Sciatic nerve (tissue), 2 donors: ENCODE data around the gene RRP1B. TPM values are rescaled to one million over a fixed set of nuclear protein-coding genes. Genes with fewer than 3 reads are reported as not detected.
A peak's percentile ranks its signal among the peaks of the same experiment; 100 is the strongest.
"Not testable (repeated sequence)": the region's sequence is repeated elsewhere in the genome, so short reads cannot be mapped to it uniquely, and the experiment has no call there.

Experiments used
- ATAC-seq: fragments of 200-7000 bp; cut with Tn5 transposase; one replicate; pipeline ENCODE4 v1.9.1; 2020; ENCODE audit warnings: mild to moderate bottlenecking, moderate library complexity
- DNase-seq: peaks from one replicate; pipeline ENCODE4 v3.0.0-alpha.2; 2020; ENCODE audit warnings: low spot score
- intact Hi-C: fragments of 100-400 bp; cut with DNase I; formaldehyde crosslinking; loops from one replicate; pipeline ENCODE4 v1.14.2; 2022
- total RNA-seq: library from RNA; stranded (reverse); fragmentation: NEBNext Ultra II Directional; extraction: Animal tissue kit (Norgen Biotek cat#: 25700); gene quantifications from one replicate; pipeline ENCODE4 v1.2.1, GENCODE V29; 2021
- donor health status: DM: no; HTN: no; CAD: no.
- donor health status: DM: no; HTN: no; CAD: no.

RRP1B gene
- total RNA-seq, 1 donor from 2014 or later: 18.1 TPM

GRCh38 chr21:43662286-43662685 lies 2.9 kb downstream of the RRP1B start:
- intact Hi-C loops: no loop called here
- ATAC-seq: no peak
- no peak for DNase-seq

GRCh38 chr21:43663033-43663432 lies 3.7 kb downstream of the RRP1B start:
- ATAC-seq: no peak
- DNase-seq: no peak
- intact Hi-C loops: no loop called here

- no peak for ATAC-seq
- DNase-seq: no peak
- intact Hi-C loops: no loop called here
Observed at GRCh38 chr21:43664358-43664757, 5.0 kb downstream of the RRP1B start.

DNA sequence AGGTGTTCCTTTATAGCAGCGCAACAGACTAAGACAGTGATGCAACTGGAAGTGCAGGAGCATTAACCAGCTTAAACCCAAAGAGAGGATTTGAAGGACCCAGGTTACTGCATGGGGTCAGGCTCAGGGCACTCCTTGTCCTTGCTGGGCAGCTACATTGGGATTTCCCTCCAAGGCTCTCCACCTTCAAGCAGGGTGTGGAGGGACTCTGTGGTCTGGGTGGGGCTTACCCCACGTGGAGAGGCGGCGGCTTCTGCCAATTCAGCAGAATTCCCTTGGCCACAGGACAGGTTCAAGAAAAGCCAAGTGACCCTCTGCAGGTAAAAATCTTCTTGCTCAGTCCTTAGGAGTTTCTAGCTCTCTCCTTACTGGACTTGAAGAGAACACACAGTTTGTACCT lies 6.5 kb downstream of the RRP1B start:
- intact Hi-C loops: no loop called here
- DNase-seq (no peak), ATAC-seq (no peak)

DNA sequence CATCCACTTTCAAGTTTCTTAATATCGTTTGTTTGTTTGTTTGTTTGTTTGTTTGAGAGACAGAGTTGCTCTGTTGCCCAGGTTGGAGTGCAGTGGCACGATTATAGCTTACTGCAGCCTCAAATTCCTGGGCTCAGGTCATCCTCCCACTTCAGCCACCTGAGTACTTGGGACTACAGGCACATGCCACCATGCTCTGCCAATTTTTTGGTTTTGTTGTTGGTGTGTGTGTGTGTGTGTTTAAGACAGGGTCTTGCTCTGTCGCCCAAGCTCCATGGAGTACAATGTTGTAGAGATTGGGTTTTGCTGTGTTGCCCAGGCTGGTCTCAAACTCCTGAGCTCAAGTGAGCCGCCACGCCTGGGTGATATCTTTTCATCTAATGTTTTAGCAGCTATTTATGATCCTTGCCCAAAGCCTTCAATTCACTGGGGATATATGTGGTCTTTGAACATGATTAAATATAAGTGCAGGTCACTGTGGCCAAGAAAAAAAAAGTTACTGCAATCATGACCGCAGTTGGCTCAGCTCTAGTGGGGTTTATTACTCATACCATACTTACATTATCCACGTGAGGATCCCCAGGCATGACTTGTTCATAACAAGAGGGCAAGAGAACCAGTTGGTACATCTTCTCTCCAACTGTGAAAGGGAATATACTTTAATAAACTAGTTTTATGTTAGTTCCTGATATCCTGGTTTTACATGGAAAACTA lies 8.0 kb downstream of the RRP1B start:
- intact Hi-C loops: no loop called here
- ATAC-seq (no peak), DNase-seq (no peak)

DNA sequence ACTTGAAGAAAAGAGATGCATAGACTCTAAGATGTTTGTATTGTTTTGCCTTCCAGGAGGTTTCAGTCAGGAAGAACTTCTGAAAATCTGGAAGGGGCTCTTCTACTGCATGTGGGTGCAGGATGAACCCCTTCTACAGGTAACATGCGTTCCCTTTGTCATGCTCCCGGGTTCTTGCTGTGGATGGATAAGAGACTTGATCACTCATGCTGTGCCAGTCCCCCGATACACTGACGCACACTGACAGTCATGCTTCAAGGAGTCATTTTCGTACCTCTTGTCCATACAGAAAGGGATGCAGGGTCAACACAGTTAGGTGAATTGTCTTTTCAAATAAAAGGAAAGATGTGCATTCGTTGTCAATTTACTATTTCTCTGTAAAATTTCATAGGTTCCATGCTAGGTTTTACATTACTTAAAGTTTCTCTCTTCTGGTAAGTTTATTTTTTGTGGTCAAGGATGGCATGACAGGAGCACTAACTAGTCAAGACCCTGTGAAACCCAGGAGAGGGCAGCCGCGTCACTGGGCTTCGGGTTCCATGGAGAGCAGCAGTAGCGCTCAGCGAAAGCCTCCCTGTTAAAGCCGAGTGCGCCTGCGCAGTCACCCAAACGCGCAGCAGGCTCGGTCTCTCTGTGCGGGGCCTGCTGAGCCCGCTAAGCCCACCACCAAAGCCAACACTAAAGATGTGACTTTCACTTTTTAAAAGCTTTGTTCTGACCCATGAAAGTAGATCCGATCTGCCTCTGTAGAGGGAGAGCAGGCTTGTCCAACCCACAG lies 10.7 kb downstream of the RRP1B start:
- ATAC-seq (no peak), DNase-seq (no peak)
- intact Hi-C loops: no loop called here

- intact Hi-C loops: no loop called here
- DNase-seq: peak; percentile 0
- no peak for ATAC-seq
Observed at GRCh38 chr21:43675871-43676270, 16.5 kb downstream of the RRP1B start.

- peak; percentile 43 for DNase-seq
- intact Hi-C loops: no loop called here
Observed at GRCh38 chr21:43676391-43676790, 17.0 kb downstream of the RRP1B start.

GRCh38 chr21:43679951-43680350 lies 20.6 kb downstream of the RRP1B start:
- peak; percentile 14 for DNase-seq
- ATAC-seq: no peak
- intact Hi-C loops: no loop called here

More at GRCh38 chr21:43676391-43676790, 17.0 kb downstream of the RRP1B start:
- ATAC-seq: no peak

DNA sequence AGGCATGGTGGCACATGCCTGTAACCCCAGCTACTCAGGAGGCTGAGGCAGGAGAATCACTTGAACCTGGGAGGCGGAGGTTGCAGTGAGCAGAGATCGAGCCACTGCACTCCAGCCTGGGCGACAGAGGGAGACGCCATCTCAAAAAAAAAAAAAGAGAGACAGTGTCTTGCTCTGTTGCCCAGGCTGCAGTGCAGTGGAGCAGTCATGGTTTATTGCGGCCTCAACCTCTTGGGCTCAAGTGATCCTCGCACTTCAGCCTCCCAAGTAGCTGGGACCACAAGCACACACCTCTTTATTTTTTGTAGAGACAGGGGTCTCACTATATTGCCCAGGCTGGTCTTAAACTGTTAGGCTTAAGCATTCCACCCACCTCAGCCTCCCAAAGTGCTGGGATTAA lies 21.1 kb downstream of the RRP1B start:
- ATAC-seq, intact Hi-C loops: not testable (repeated sequence)
- DNase-seq: peak; percentile 2

DNA sequence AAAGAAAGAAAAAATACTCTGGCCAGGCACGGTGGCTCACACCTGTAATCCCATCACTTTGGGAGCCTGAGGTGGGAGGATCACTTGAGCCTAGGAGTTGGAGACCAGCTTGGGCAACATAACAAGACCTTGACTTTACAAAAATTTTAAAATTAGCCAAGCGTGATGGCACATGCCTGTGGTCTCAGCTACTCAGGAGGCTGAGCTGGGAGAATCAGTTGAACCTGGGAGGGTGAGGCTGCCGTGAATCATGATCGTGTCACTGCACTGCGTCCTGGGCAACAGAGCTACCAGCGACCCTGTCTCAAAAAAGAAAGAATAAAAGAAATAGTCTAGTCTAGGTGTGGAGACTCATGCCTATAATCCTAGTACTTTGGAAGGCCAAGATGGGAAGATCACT lies 22.3 kb downstream of the RRP1B start:
- DNase-seq: peak; percentile 3
- ATAC-seq: no peak
- intact Hi-C loops: no loop called here

GRCh38 chr21:43684424-43684823 lies 25.1 kb downstream of the RRP1B start:
- DNase-seq (no peak), ATAC-seq (no peak)

DNA sequence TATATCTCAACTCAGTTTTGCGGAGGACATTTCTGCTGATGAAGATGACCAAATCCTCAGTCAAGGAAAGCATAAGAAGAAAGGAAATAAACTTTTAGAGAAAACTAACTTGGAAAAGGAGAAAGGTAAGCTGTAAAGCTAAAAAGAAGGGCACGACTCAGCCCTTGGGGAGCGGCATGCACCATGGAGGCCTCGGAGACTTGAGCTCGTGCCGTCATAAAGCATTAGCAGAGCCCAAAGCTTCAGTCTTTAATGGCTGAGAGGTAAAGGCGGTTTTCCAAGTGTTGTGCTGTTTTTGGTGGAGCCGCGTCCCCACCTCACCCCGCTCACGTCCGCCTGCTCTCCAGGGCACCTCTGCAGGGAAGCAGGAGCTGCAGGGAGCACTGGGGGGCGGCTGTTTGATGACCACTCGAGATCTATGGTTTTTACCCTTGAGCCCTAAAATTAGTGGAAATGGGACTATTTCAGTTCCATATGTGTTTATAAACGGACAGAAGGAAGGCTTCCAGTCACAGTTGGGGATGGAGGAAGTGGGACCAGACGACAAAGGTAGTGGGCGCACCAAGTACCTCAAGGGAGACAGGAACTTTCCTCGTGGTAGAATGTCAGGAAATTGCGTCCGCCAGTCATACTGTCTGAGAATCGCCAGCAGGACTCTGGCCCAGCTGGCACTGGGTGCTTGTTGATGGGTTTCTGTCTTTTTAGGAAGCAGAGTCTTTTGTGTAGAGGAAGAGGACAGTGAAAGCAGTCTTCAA lies 27.6 kb downstream of the RRP1B start:
- DNase-seq (peak; percentile 23), ATAC-seq (no peak)
- intact Hi-C loops: no loop called here

More at GRCh38 chr21:43684424-43684823, 25.1 kb downstream of the RRP1B start:
- intact Hi-C loops: no loop called here

- DNase-seq (no peak), ATAC-seq (peak; percentile 38)
- intact Hi-C loops: no loop called here
Observed at GRCh38 chr21:43687566-43688399, 28.4 kb downstream of the RRP1B start.

DNA sequence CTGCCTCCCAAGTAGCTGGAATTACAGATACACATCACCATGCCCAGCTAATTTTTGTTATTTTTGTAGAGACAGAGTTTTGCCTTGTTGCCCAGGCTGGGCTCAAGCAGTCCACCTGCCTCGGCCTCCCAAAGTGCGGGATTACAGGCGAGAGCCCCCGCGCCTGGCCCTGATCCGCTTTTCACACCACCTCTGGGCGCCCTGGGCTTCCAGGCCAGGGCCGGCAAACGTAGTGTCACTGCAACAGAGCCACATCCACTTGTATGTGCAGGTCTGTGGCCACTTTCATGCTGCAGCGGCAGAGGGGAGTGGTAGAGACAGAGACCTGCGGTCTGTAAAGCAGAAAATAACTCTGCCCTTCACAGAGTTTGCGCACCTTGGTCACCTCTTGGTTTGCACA lies 29.5 kb downstream of the RRP1B start:
- DNase-seq (no peak), ATAC-seq (no peak)
- intact Hi-C loops: no loop called here

DNA sequence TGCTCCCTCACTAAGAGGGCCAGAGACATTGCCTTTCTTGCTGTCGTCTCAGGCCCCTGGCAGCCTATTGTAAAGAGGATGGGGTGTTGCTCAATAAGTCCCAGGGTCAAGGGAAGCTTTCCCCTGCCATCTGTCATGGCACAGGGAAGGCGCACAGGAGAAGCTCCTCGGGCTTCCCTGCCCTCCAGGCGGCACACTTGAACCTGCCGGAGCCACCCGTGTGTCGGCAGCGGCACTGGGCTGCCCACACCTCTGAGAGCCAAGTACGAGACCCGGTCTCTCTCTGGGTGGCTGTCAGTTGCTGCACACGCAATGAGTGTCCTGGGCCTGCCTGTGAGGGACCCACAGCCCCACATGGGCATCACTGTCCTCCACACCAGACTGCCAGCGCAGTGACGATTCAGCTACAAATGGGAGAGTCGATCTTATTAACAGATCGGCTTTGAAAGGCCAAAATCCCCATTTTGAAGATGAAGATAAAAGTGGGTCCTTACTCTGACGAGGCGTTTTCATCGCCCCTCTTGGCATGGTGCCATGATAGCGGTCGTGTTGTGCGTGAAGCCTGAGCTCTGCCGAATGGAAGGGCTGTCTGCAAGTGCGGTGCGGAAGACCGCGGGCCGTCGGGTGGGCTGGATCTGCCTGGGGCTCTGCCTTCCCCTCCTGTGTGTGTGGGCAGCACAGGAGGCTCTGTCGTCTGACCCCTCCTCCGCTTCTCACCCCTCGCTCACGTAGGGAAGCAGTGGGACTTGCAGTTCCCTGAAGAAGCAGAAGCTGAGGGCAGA lies 30.4 kb downstream of the RRP1B start:
- no peak for ATAC-seq
- intact Hi-C loops: no loop called here
- no peak for DNase-seq

DNA sequence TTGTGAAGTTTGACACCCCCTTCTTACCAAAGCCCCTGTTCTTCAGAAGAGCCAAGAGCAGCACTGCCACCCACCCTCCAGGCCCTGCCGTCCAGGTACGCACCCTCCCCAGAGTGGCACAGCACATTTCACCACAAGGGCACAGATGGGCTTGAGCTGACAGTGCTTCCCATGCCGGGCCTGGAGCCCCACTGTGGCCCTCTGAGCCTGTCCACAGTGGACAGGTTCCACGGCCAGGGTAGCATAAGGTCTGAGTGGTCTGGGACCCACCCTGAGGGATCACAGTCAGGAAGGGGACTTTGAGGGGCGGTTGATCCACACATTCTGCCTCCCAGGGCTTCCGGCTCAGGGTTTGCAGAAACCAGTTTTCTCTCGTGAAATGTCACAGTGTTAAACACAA lies 31.0 kb downstream of the RRP1B start:
- intact Hi-C loops: no loop called here
- no peak for ATAC-seq
- DNase-seq: no peak

GRCh38 chr21:43691086-43691795 lies 31.9 kb downstream of the RRP1B start:
- ATAC-seq: no peak
- DNase-seq: no peak
- intact Hi-C loops: no loop called here
